ENCODE measurements around the gene LPP.

DNA sequence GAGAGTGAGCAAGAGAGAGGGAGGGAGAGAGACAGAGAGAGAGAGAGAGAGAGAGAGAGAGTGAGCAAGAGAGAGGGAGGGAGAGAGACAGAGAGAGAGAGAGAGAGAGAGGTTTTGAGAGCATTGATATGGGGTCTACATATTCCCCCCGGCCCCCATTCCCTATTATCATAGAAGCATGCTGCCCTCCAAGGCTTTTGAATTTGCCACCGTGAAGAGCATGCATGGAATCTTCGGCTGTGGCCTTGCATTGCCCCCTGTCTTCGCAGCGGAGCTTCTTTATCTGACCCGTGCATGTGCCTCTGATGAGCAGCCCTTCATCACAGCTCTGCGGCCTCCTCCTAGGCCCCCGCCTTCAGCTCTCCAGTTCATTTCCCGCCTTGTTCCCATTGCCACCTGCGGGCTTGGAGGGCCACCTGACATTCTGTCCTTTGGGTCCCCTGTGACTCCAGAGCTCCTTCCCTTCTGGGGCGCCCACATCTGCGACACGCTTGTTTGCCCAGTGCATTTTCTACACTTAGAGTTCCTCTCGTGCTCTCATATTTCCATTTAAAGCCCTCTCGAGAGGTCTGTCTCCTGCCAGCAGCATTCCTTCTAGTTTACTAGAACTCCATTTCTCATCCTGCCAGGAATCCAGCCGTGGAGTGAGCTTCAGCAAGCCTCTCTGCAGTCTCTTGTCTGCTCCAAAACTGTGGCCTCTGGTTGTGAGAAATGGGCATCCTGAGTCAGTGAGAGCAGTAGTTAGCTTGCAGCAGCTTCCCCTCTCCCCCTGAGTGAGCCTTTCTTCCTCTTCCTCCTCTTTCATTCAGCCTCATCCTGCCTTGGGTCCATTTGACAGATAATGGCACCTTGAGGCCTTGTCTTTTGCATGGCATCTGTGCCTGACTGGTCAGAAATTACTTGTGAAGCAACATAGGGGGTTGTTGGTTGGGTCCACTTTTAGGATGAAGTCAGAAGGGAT, 25.3 kb downstream of the LPP start:
- no peak for TF ChIP-seq POLR2AphosphoS5 (IDR thresholded peaks at IDR 0.05; ENCODE audit: borderline replicate concordance, low read depth, low read length)
- TF ChIP-seq EZH2 (IDR thresholded peaks at IDR 0.05), result no peak
- TF ChIP-seq FOXP2 (optimal IDR thresholded peaks at IDR 0.05; ENCODE audit: control extremely low read depth, extremely low read length, insufficient read depth), result no peak

All from SK-N-MC (cell line).